AG20443 (cell line): ENCODE measurements around the gene FAM174B.

Source experiments
- DNase-seq: peaks from one replicate; pipeline ENCODE4 v3.0.0; 2012; ENCODE audit warnings: low spot score, mixed read lengths

Gene FAM174B

GRCh38 chr15:92638709-92639365, 16.7 kb downstream of the FAM174B start:
- DNase-seq: no peak

DNA sequence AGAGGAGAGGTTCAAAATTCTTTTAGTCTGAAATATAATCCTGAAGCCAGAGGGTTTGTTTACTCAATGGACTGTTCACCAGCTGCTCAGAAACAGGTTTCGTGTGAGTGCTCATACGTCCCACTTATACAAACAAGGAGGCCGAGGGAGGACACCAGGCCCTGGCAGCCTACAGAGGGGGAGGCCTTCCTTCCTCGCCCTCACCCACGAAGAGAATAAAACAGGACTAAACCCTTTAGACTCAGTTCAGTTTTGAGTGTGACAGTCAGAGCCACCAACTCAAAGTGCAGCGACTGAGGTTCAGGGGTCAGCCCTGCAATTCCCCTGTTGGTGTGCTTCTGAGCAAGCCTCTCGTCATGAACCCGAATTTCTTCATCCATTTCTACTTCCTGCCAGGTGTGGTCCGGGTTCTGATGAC, 17.3 kb downstream of the FAM174B start:
- DNase-seq: peak; percentile 15

DNA sequence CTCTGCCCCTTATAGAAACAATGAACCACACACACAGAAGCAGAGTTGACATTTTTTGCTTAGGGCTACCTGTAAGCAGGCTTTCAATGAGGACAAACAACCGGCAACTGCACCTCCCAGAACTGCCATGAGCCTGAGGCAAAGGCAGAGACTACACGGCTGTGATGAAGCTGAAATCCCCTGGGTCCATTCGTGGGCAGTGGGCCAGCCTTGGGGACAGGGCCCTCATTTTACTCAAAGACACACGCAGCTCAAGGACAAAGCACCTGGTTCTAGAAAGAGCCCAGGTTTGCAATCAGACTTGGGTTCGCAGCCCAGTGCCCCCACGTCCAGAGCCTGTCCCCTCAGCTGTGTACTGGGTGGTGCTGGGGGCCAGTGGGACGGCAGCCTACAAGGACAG, 17.9 kb downstream of the FAM174B start:
- DNase-seq: no peak

GRCh38 chr15:92636908-92637481, 18.6 kb downstream of the FAM174B start:
- DNase-seq: peak; percentile 12

DNA sequence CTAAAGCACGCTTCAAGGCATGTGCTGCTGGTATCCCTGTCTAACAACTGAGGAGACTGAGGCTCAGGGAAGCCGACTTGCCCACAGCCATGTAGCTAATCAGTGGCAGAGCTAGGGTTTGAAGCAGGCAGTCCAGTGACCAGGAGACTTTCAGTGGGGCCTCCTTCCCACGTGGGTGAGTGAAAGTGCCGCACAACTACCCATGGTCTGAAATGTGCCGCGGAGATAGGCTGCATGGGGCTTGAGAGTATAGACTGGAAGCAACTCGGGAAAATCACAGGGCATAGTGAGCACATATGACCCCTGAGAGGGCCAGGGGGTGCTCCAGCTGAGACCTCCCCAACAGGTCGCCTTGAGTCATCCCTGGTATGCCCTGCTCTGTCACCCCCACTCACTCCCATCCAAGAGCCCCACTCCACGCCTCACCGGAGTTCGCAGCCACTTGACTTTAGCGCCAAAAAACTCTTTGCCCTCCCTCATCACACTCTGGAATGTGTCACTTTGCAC, 19.1 kb downstream of the FAM174B start:
- no peak for DNase-seq

GRCh38 chr15:92634671-92635201, 20.8 kb downstream of the FAM174B start:
- DNase-seq: no peak

DNA sequence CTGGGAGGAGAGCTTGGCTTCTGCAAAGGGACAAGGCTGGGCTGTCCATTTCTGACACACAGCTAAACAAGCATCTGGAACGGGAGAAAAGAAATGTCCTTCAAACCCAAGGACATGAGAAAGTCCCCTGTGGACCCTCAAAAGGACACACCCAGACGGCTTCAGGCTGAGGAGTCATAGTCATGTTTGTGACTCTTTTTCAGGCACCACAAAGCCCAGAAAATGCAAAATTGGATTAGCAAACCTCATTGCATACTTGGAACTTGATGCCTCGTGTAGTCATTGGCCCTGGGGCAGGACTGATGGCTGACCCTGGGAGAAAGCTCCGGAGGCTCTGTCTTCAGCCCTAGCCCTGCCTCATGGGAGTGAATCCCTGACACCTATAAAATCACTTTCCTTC, 21.5 kb downstream of the FAM174B start:
- DNase-seq: no peak

GRCh38 chr15:92633418-92633817, 22.2 kb downstream of the FAM174B start:
- no peak for DNase-seq

- DNase-seq: no peak
These were observed 22.6 kb downstream of the FAM174B start for GRCh38 chr15:92633001-92633400.

DNA sequence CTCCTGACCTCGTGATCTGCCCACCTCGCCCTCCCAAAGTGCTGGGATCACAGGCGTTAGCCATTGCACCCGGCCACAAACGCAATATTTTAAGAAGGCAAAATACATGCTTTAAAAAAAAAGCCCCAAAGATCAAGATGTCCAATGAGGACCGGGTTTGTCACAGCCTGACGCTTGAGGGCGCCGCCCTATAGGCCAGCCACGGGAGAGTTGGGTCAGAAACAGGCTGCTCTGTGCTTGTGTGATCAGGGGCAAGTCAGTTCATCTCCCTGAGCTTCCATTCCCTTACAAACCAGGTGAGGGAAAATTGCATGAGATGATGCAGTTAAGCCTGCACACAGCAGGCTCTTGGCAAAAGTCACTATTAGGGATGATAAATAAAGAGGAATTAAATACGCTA, 23.9 kb downstream of the FAM174B start:
- DNase-seq: no peak

DNA sequence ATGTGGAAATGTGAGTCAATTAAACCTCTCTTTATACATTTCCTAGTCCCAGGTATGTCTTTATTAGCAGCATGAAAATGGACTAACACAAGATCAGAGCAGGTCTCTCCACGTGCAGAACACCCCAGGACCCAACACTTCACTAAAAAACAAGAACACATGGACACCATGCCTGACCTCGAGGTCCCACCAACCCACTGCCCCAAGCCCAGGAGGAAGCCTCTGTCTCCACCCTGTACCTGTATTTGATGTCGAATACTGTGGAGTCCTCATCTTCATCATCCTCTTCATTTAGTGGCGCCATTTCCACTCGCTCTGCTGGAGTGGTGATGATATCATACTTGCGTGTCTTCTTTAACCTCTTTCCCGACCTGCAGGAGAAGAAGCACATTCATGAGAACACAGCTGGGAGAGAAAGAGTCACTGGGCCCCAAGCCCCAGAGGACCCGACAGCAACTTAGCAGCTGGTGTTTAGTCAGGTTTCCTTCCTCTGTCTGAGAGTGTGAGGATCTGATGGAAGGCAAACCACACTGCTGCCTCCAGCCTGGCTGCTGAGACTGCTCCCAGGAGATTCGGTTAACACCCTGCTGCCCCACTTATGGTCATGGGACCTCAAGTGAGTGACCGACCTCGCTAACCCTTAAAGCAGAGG, 25.5 kb downstream of the FAM174B start:
- no peak for DNase-seq

DNA sequence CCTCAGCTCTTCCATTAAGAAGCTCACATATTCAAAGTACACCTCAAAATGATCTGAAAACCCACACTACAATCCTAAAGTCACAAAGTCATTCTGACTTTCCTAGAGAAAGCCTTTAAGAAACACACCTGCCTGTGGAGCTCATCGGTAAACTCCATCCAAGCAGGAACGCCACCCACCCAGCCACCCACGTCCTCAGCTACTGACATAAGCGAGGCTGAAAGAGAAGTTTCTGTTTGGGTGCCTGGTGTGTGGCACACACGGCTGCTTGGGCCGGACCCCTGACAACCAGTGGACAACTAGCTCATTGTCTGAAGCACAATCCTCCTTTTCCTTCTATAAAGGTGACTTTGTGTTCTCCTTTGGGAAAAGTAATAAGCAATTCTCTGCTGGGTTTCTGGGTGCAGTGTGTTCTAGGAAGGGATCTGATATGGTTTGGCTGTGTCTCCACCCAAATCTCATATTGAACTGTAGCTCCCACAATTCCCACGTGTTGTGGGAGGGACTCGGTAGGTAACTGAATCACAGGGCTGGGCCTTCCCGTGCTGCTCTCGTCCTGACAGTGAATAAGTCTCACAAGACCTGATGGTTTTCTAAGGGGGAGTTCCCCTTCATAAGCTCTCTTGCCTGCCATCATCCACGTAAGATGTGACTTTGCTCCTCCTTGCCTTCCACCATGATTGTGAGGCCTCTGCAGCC, 26.1 kb downstream of the FAM174B start:
- DNase-seq: no peak

GRCh38 chr15:92627014-92627413, 28.6 kb downstream of the FAM174B start:
- no peak for DNase-seq

DNA sequence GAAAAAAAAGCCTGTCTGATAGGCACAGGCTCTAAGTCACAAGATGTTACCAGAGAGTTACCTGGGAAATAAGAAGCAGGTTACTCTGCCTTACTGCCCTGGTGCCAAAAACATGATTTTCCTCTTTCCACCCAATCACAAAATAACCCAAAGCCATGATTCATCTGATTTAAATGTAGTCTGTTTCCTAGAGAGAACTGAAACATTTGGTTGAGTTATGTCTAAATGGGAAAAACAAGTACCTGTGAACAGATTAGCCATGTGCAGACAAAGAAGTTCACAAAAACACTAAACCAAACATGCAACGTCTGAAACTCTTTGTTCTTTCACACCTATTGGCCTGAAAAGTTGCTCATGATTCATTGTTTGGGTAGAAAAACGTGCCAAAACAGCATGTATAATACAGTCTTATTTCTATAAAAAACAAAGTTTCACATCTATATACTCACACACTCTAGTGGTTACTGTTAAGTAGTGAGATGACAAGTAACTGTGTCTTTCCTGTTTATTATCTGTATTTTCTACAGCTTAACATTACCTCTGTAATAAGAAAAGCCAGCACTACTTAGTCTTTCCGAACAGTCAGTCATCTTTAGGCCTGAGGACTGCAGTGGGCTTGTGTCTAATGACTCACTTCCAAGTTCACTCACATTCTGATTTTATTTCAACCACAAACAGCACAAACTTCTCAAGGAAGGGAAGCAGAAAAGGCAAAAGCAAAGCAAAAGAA, 30.2 kb downstream of the FAM174B start:
- DNase-seq: no peak

DNA sequence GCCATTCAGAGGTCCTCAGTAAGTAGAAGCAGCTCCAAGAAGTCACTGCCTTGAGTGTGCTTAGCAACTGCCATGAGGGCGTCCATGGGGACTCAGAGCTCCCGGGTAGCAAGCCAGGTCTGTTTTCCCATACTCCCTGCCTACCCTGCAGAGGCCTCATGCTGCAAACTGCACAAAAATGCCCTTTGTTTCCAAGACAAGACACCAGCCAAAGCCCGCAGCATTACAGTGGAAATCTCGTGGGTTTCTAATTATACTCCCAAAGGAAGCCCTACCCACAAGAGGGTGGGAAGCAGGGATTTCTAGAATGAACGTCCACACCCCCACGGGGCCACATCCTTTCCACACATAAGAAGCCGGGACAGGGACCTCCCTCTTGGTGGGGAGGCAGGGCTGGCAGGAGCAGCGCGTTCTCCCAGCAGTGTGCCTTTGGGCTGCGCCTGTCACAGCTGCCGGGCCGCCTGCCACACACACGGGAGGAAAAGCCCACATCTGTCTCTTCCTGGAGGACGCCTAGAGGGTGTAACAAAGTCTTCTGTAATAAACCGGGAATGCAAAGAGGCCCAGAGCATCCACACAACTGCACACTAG, 31.1 kb downstream of the FAM174B start:
- peak; percentile 49 for DNase-seq

- no peak for DNase-seq
These were observed 32.1 kb downstream of the FAM174B start for GRCh38 chr15:92623435-92623834.

- no peak for DNase-seq
These were observed 33.5 kb downstream of the FAM174B start for GRCh38 chr15:92621972-92622533.

- no peak for DNase-seq
These were observed 34.6 kb downstream of the FAM174B start for GRCh38 chr15:92620991-92621390.

GRCh38 chr15:92619145-92620101, 36.2 kb downstream of the FAM174B start:
- DNase-seq: no peak
